Neural cell (in vitro differentiated cells): ENCODE results near the gene RMI2. TPM values are rescaled to one million over a fixed set of nuclear protein-coding genes. Genes with fewer than 3 reads are reported as not detected.
"Not testable (repeated sequence)": the region's sequence is repeated elsewhere in the genome, so short reads cannot be mapped to it uniquely, and the experiment has no call there.

Experiments used
- H2AFZ ChIP-seq: fragments of 200-600, 300-800 bp; sonication (generic), shearing (Covaris generic); 2 replicates; pipeline ENCODE4 v1.6.0; 2014; ENCODE audit warnings: low read depth, mild to moderate bottlenecking, antibody characterized with exemption, low read length, moderate library complexity
- H3F3A ChIP-seq: fragments of 200-600 bp; shearing (Covaris generic); 2 replicates; pipeline ENCODE4 v1.6.1; 2016; ENCODE audit warnings: mild to moderate bottlenecking, moderate library complexity, mixed read lengths, antibody characterized with exemption, low read length; ENCODE audit not compliant: insufficient read depth, poor library complexity, severe bottlenecking
- H3K27ac ChIP-seq: fragments of 200-600, 300-800 bp; sonication (generic), shearing (Covaris generic); 2 replicates; pipeline ENCODE4 v1.5.1; 2014; ENCODE audit warnings: mild to moderate bottlenecking, low read length, moderate library complexity
- H3K27me3 ChIP-seq: fragments of 300-800, 200-600 bp; sonication (generic), shearing (Covaris generic); 2 replicates; pipeline ENCODE4 v1.6.0; 2014; ENCODE audit warnings: mild to moderate bottlenecking, low read depth, low read length, moderate library complexity; ENCODE audit not compliant: insufficient read depth
- H3K36me3 ChIP-seq: fragments of 300-800, 200-600 bp; sonication (generic), shearing (Covaris generic); 2 replicates; pipeline ENCODE4 v1.5.1; 2014; ENCODE audit warnings: mild to moderate bottlenecking, antibody characterized with exemption, low read length, moderate library complexity; ENCODE audit not compliant: insufficient read depth
- H3K4me2 ChIP-seq: fragments of 300-800, 200-600 bp; sonication (generic), shearing (Covaris generic); 2 replicates; pipeline ENCODE4 v1.6.0; 2014; ENCODE audit warnings: mild to moderate bottlenecking, low read length
- H3K4me3 ChIP-seq: fragments of 300-800, 200-600 bp; sonication (generic), shearing (Covaris generic); 2 replicates; pipeline ENCODE4 v1.5.1; 2014; ENCODE audit warnings: mild to moderate bottlenecking, low read length, moderate library complexity
- H3K79me2 ChIP-seq: fragments of 200-600 bp; shearing (Covaris generic); replicated peaks from 2 replicates; pipeline ENCODE4 v1.6.0; 2014; ENCODE audit warnings: mild to moderate bottlenecking, low read length, moderate library complexity; ENCODE audit not compliant: insufficient read depth
- H3K9ac ChIP-seq: fragments of 300-800, 200-600 bp; sonication (generic), shearing (Covaris generic); 2 replicates; pipeline ENCODE4 v1.6.1; 2016; ENCODE audit warnings: mild to moderate bottlenecking, low read length, mixed read lengths
- H3K9me2 ChIP-seq: fragments of 200-600 bp; shearing (Covaris generic); 2 replicates; pipeline ENCODE4 v1.6.1; 2016; ENCODE audit warnings: mild to moderate bottlenecking, low read length, mixed read lengths; ENCODE audit not compliant: insufficient read depth
- H3K9me3 ChIP-seq: fragments of 200-600, 300-800 bp; sonication (generic), shearing (Covaris generic); 2 replicates; pipeline ENCODE4 v1.6.1; 2016; ENCODE audit warnings: mild to moderate bottlenecking, mixed run types, low read length, moderate library complexity, mixed read lengths
- H4K20me1 ChIP-seq: fragments of 200-600 bp; shearing (Covaris generic); 2 replicates; pipeline ENCODE4 v1.6.1; 2016; ENCODE audit warnings: mild to moderate bottlenecking, mixed run types; ENCODE audit not compliant: insufficient read depth
- EP300 ChIP-seq: fragments of 450-650 bp; conservative IDR thresholded peaks from 2 replicates; pipeline ENCODE4 v1.6.1; 2014; ENCODE audit warnings: antibody characterized with exemption, mild to moderate bottlenecking, moderate library complexity; ENCODE audit not compliant: poor library complexity, severe bottlenecking
- EZH2 ChIP-seq: fragments of 200-600, 300-800 bp; shearing (Covaris generic), sonication (generic); IDR thresholded peaks from 2 replicates; pipeline ENCODE4 v1.6.1; 2014; ENCODE audit warnings: antibody characterized with exemption, low read length, borderline replicate concordance, mild to moderate bottlenecking; ENCODE audit not compliant: insufficient read depth, poor library complexity, severe bottlenecking
- MXI1 ChIP-seq: fragments of 450-650 bp; conservative IDR thresholded peaks from 2 replicates; pipeline ENCODE4 v1.6.1; 2014; ENCODE audit warnings: antibody characterized with exemption, mild to moderate bottlenecking; ENCODE audit not compliant: poor library complexity, severe bottlenecking
- POLR2AphosphoS5 ChIP-seq: IDR thresholded peaks from 2 replicates; pipeline ENCODE4 v1.6.1; 2012
- RAD21 ChIP-seq: fragments of 450-650 bp; conservative IDR thresholded peaks from 2 replicates; pipeline ENCODE4 v1.6.1; 2014; ENCODE audit warnings: antibody characterized with exemption, mild to moderate bottlenecking, moderate library complexity
- SMC3 ChIP-seq: fragments of 450-650 bp; conservative IDR thresholded peaks from 2 replicates; pipeline ENCODE4 v1.6.1; 2014; ENCODE audit warnings: antibody characterized with exemption, mild to moderate bottlenecking, moderate library complexity; ENCODE audit not compliant: poor library complexity
- TAF1 ChIP-seq: IDR thresholded peaks from 2 replicates; pipeline ENCODE4 v1.6.1; 2012; ENCODE audit warnings: low read depth
- polyA plus RNA-seq: library from polyadenylated mRNA; depleted of rRNA; stranded (reverse); fragments of >200 nt; gene quantifications from 2 replicates; pipeline ENCODE4 v1.2.3, GENCODE V29; 2014
- TF ChIP-seq, protein P1 (sequence below): IDR thresholded peaks from 2 replicates; pipeline ENCODE4 v1.6.1; 2012; ENCODE audit warnings: borderline replicate concordance
- TF ChIP-seq, protein P2 (sequence below): fragments of 450-650 bp; IDR thresholded peaks from 2 replicates; pipeline ENCODE4 v1.5.1; 2014; ENCODE audit warnings: antibody characterized with exemption, mild to moderate bottlenecking, moderate library complexity; ENCODE audit not compliant: poor library complexity, severe bottlenecking

RMI2 gene
- polyA plus RNA-seq, 1 donor from 2014 or later: 0.48 TPM

DNA sequence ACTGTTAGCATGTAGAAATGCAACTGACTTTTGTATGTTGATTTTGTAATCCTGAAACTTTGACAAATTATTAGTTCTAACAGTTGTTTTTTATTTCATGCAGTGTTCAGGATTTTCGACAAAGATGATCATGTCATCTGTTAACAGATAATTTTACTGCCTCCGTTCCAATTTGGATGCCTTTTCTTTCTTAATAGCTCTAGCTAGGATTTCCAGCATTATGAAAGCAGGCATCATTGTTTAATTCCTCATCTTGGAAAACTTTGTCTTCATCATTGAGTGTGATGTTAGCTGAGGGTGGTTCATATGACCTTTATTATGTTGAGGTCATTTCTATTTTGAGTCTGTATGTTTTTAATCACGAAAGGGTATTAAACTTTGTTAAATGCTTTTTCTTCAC, 31.9 kb downstream of the RMI2 start:
- no peak overlapping the region for H2AFZ ChIP-seq
- H3K9ac ChIP-seq: no peak overlapping the region
- no peaks in the 10 kb centered on the region for H3F3A ChIP-seq
- TF ChIP-seq, protein P1, sequence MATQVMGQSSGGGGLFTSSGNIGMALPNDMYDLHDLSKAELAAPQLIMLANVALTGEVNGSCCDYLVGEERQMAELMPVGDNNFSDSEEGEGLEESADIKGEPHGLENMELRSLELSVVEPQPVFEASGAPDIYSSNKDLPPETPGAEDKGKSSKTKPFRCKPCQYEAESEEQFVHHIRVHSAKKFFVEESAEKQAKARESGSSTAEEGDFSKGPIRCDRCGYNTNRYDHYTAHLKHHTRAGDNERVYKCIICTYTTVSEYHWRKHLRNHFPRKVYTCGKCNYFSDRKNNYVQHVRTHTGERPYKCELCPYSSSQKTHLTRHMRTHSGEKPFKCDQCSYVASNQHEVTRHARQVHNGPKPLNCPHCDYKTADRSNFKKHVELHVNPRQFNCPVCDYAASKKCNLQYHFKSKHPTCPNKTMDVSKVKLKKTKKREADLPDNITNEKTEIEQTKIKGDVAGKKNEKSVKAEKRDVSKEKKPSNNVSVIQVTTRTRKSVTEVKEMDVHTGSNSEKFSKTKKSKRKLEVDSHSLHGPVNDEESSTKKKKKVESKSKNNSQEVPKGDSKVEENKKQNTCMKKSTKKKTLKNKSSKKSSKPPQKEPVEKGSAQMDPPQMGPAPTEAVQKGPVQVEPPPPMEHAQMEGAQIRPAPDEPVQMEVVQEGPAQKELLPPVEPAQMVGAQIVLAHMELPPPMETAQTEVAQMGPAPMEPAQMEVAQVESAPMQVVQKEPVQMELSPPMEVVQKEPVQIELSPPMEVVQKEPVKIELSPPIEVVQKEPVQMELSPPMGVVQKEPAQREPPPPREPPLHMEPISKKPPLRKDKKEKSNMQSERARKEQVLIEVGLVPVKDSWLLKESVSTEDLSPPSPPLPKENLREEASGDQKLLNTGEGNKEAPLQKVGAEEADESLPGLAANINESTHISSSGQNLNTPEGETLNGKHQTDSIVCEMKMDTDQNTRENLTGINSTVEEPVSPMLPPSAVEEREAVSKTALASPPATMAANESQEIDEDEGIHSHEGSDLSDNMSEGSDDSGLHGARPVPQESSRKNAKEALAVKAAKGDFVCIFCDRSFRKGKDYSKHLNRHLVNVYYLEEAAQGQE: no peak
- TF ChIP-seq MXI1 (no peak), SMC3 (no peak), POLR2AphosphoS5 (no peak), EP300 (no peak), TAF1 (no peak), EZH2 (no peak), RAD21 (no peak)
- TF ChIP-seq, protein P2, sequence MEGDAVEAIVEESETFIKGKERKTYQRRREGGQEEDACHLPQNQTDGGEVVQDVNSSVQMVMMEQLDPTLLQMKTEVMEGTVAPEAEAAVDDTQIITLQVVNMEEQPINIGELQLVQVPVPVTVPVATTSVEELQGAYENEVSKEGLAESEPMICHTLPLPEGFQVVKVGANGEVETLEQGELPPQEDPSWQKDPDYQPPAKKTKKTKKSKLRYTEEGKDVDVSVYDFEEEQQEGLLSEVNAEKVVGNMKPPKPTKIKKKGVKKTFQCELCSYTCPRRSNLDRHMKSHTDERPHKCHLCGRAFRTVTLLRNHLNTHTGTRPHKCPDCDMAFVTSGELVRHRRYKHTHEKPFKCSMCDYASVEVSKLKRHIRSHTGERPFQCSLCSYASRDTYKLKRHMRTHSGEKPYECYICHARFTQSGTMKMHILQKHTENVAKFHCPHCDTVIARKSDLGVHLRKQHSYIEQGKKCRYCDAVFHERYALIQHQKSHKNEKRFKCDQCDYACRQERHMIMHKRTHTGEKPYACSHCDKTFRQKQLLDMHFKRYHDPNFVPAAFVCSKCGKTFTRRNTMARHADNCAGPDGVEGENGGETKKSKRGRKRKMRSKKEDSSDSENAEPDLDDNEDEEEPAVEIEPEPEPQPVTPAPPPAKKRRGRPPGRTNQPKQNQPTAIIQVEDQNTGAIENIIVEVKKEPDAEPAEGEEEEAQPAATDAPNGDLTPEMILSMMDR: no peak
- no peaks in the 10 kb centered on the region for H4K20me1 ChIP-seq
- no peaks in the 10 kb centered on the region for H3K36me3 ChIP-seq
- H3K27ac ChIP-seq: no peak overlapping the region
- no peaks in the 10 kb centered on the region for H3K9me3 ChIP-seq
- H3K4me3 ChIP-seq: no peak overlapping the region
- no peaks in the 10 kb centered on the region for H3K27me3 ChIP-seq
- no peaks in the 10 kb centered on the region for H3K79me2 ChIP-seq
- H3K9me2 ChIP-seq: no peaks in the 10 kb centered on the region
- H3K4me2 ChIP-seq: no peak overlapping the region

DNA sequence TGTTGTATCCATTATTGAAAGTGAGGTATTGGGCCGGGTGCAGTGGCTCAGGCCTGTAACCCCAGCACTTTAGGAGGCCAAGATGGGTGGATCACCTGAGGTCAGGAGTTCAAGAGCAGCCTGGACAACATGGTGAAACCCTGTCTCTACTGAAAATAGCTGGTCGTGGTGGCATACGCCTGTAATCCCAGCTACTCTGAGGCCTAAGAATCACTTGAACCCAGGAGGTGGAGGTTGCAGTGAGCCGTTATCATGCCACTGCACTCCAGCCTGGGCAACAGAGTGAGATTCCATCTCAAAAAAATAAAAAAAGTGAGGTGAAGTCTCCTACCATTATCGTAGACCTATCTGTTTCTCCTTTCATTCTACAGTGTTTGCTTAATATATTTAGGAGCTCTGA, 33.7 kb downstream of the RMI2 start:
- H3F3A ChIP-seq, H3K9ac ChIP-seq: not testable (repeated sequence)

GRCh38 chr16:11379420-11379819, 34.2 kb downstream of the RMI2 start:
- H3K4me2 ChIP-seq: no peak overlapping the region
- H3K36me3 ChIP-seq: no peaks in the 10 kb centered on the region
- no peak overlapping the region for H3K9ac ChIP-seq
- TF ChIP-seq RAD21 (no peak), MXI1 (no peak), POLR2AphosphoS5 (no peak), EZH2 (no peak), TAF1 (no peak), EP300 (no peak), SMC3 (no peak)
- TF ChIP-seq, protein P2: no peak
- TF ChIP-seq, protein P1: no peak
- no peaks in the 10 kb centered on the region for H4K20me1 ChIP-seq
- no peaks in the 10 kb centered on the region for H3F3A ChIP-seq
- H3K9me2 ChIP-seq: no peaks in the 10 kb centered on the region
- no peak overlapping the region for H3K4me3 ChIP-seq
- no peaks in the 10 kb centered on the region for H3K9me3 ChIP-seq
- no peaks in the 10 kb centered on the region for H3K27me3 ChIP-seq
- no peaks in the 10 kb centered on the region for H3K79me2 ChIP-seq
- no peak overlapping the region for H2AFZ ChIP-seq
- H3K27ac ChIP-seq: no peak overlapping the region

More for the DNA sequence above, 33.7 kb downstream of the RMI2 start:
- not testable (repeated sequence) for H3K79me2 ChIP-seq, H3K4me2 ChIP-seq, H3K27ac ChIP-seq, H4K20me1 ChIP-seq, H3K27me3 ChIP-seq, H3K36me3 ChIP-seq, H3K9me2 ChIP-seq, H3K9me3 ChIP-seq, H2AFZ ChIP-seq, H3K4me3 ChIP-seq
